Heart left ventricle (tissue), 13 donors: ENCODE measurements around the gene MPV17.

Source experiments
- CTCF ChIP-seq, 12 donors: fragments of 200-600 bp; sonication (generic) in 4 of 12; IDR thresholded peaks; one replicate each; pipeline versions ENCODE4 v1.5.0 to v1.8.0; 2018 to 2022; ENCODE audit warnings: antibody characterized with exemption in 12 of 12, mild to moderate bottlenecking in 5 of 12
- POLR2A ChIP-seq, 2 donors: fragments of 450-650 bp; IDR thresholded peaks; one replicate each; pipeline ENCODE4 v1.6.1; 2017; ENCODE audit warnings: antibody characterized with exemption in 2 of 2, mild to moderate bottlenecking in 2 of 2, moderate library complexity in 2 of 2
- donor health status: ischemic (EF 13 %, LVEDD 7.1; RV severe dilation, severe dysfunction).
- donor health status: DM: no; HTN: yes; CAD: no.
- donor health status: DM: no; HTN: no; CAD: no.
- donor health status: ischemic (EF 25% LVEDD 6.9; RV normal size, moderate dysfunction).
- donor health status: ischemic (EF 25% LVEDD 5.7; RV mildly dilated, moderate dysfunction).
- donor health status: ischemic (EF 35%, LVEDD 5.7; RV mildly dilated, moderate dysfunction).
- donor health status: nonischemic (EF 11% LVEDD 7.7; RV severe dilation, severe dysfunction).
- donor health status: DM: yes; HTN: yes; CAD: no.
- donor health status: PGD.
- donor health status: ischemic (EF 29% LVEDD 5.4; RV normal size, mild dysfunction).
- donor health status: nonischemic (EF 23%, LVEDD 6.1; RV moderate dilation, normal function).

- TF ChIP-seq CTCF (IDR thresholded peaks at IDR 0.05) (no peak), POLR2A (IDR thresholded peaks at IDR 0.05) (no peak)
These were observed 10.7 kb downstream of the MPV17 start for GRCh38 chr2:27312152-27312551.
